Vagina (tissue), 2 donors: ENCODE data around the gene FUS. TPM values are rescaled to one million over a fixed set of nuclear protein-coding genes. Genes with fewer than 3 reads are reported as not detected.

Source experiments
- DNase-seq, 2 donors: peaks; one replicate each; pipeline ENCODE4 v3.0.0-alpha.2; 2017; ENCODE audit errors: extremely low spot score in 2 of 2
- H3K27ac ChIP-seq: fragments of 200-600 bp; sonication (generic); one replicate; pipeline ENCODE4 v1.5.1; 2019
- H3K27me3 ChIP-seq: fragments of 200-600 bp; sonication (generic); one replicate; pipeline ENCODE4 v1.5.1; 2019
- H3K36me3 ChIP-seq, 2 donors: fragments of 200-600 bp; sonication (generic); one replicate each; pipeline ENCODE4 v1.5.1; 2017 to 2019
- H3K4me1 ChIP-seq: fragments of 200-600 bp; sonication (generic); one replicate; pipeline ENCODE4 v1.5.1; 2019
- H3K4me3 ChIP-seq, 2 donors: fragments of 200-600 bp; sonication (generic); 1 replicate in 1 of 2; 2 replicates in 1 of 2; pipeline ENCODE4 v1.5.1; 2016 to 2019
- H3K9me3 ChIP-seq: fragments of 200-600 bp; sonication (generic); one replicate; pipeline ENCODE4 v1.5.1; 2019
- CTCF ChIP-seq, 3 experiments: fragments of 450-650 bp in 2 of 3; fragments of 200-600 bp in 1 of 3; sonication (generic) in 1 of 3; IDR thresholded peaks; one replicate each; pipeline ENCODE4 v1.5.1; 2017 to 2019; ENCODE audit warnings: antibody characterized with exemption in 3 of 3, mild to moderate bottlenecking in 2 of 3, moderate library complexity in 2 of 3
- POLR2A ChIP-seq, 2 donors: fragments of 450-650 bp; IDR thresholded peaks; one replicate each; pipeline ENCODE4 v1.6.1; 2017; ENCODE audit warnings: antibody characterized with exemption in 2 of 2, mild to moderate bottlenecking in 2 of 2, moderate library complexity in 2 of 2
- POLR2AphosphoS5 ChIP-seq, 2 donors: sonication (generic); formaldehyde crosslinking; IDR thresholded peaks; one replicate each; pipeline ENCODE4 v1.9.0; 2017; ENCODE audit warnings: antibody characterized with exemption in 2 of 2, mild to moderate bottlenecking in 2 of 2, low read depth in 1 of 2; ENCODE audit not compliant: insufficient read depth in 1 of 2
- intact Hi-C: fragments of 100-400 bp; cut with DNase I; formaldehyde crosslinking; loops from one replicate; pipeline ENCODE4 v1.15.1; 2023
- total RNA-seq: library from RNA; depleted of rRNA; stranded (reverse); fragments of >200 nt; gene quantifications from one replicate; pipeline ENCODE4 v1.2.3, GENCODE V29; 2016

The FUS gene
- total RNA-seq, 1 donor from 2014 or later = 74.2 TPM

DNA sequence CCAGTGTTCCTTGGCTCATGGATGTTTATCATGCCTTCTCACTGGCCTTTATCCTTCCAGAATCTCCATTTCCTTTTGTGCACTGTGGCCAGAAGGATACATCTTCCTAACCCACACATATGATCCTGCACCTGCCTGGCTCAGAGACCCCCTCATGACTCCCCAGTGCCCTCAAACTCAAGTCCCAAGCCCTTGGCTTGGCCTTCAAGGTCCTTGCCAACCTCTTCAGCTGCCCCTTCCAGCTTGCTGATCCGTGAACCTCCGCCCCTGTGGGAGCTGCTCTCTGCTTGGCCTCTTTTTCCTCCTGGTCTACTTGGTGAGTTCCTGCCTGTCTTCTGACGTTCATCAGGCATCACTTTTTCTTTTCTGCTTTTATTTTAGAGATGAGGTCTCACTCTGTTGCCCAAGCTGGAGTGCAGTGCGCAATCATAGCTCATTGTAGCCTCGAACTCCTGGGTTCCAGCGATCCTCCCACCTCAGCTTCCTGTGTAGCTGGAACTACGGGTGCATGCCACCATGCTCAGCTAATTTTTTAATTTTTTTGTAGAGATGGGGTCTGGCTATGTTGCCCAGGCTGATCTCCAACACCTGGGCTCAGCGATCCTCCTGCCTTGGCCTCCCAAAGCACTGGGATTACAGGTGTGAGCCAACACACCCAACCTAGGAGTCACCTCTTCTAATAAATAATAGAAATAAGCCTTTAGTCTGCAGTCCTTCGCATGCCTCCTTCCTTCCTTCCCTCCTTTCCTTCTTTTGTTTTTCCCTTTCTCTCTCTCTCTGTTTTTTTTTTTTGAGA, 25.1 kb downstream of the FUS start:
- no peaks in the 10 kb centered on the region for H3K27me3 ChIP-seq
- H3K9me3 ChIP-seq = no peaks in the 10 kb centered on the region
- peaks cover 30% of the 10 kb centered on the region for H3K4me1 ChIP-seq
- intact Hi-C loops = no loop called here
- no peaks in the 10 kb centered on the region for H3K36me3 ChIP-seq
- no peak for TF ChIP-seq CTCF (IDR thresholded peaks at IDR 0.05)
- no peak for TF ChIP-seq POLR2A (IDR thresholded peaks at IDR 0.05)
- TF ChIP-seq POLR2AphosphoS5 (IDR thresholded peaks at IDR 0.05; ENCODE audit: insufficient read depth in 1 of 2, low read depth in 1 of 2) = no peak
- DNase-seq = no peak
- no peak overlapping the region for H3K4me3 ChIP-seq
- H3K27ac ChIP-seq = no peak overlapping the region

DNA sequence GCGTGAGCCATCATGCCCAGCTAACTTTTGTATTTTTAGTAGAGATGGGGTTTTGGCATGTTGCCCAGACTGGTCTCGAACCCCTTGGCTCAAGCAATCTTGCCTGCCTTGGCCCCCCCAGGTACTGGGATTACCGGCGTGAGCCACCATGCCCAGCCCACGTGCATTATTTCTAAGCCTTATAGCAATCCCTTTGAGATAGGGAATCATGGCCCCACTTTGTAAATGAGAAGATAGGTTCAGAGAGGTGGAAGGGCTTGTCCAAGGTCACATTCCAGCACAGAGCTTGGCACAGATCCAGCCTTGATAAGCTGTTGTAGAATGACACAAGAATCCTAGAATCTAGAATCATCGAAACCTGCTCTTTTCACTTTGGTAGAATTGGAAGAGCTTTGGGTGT, 26.8 kb downstream of the FUS start:
- DNase-seq = no peak
- Histone ChIP-seq H3K27ac (no peak overlapping the region), H3K4me1 (peaks cover 15% of the 10 kb centered on the region), H3K4me3 (no peak overlapping the region), H3K9me3 (no peaks in the 10 kb centered on the region), H3K27me3 (no peaks in the 10 kb centered on the region), H3K36me3 (no peaks in the 10 kb centered on the region)
- TF ChIP-seq CTCF (IDR thresholded peaks at IDR 0.05) (no peak), POLR2A (IDR thresholded peaks at IDR 0.05) (no peak), POLR2AphosphoS5 (IDR thresholded peaks at IDR 0.05; ENCODE audit: insufficient read depth in 1 of 2, low read depth in 1 of 2) (no peak)
- intact Hi-C loops = no loop called here

DNA sequence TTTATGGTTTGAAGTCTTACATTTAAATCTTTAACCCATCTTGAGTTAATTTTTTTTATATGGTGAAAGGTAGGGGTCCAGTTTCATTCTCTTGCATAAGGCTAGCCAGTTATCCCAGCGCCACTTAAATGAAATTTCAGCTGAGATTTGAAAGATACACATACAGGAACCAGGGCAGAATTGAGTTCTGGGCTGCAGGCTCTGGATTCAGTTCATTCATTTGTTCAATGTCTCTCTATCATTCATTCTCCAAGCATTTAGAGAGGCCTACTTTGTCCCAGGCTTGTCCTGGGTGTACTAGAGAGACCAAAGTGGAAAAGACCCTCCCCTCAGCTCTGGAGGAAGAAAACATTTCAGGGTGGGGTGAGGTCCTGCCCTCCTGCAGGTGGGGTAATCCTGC, 33.4 kb downstream of the FUS start:
- Histone ChIP-seq H3K9me3 (no peaks in the 10 kb centered on the region), H3K4me3 (no peak overlapping the region), H3K27ac (no peak overlapping the region), H3K27me3 (no peaks in the 10 kb centered on the region), H3K36me3 (no peaks in the 10 kb centered on the region), H3K4me1 (peaks cover 32% of the 10 kb centered on the region)
- TF ChIP-seq CTCF (IDR thresholded peaks at IDR 0.05) = no peak
- no peak for TF ChIP-seq POLR2A (IDR thresholded peaks at IDR 0.05)
- intact Hi-C loops = no loop called here
- no peak for DNase-seq

GRCh38 chr16:31213877-31214707, 34.2 kb downstream of the FUS start, which contains the start of gene TRIM72:
TSS of gene TRIM72 (plus strand) at chr16:31214119. CDS start at chr16:31214739, 620 bp downstream.
- H3K27me3 ChIP-seq = no peaks in the 10 kb centered on the region
- peaks cover 32% of the 10 kb centered on the region for H3K4me1 ChIP-seq
- no peak within 1 kb of the TSS for H3K27ac ChIP-seq
- intact Hi-C loops = no loop called here
- no peaks in the 10 kb centered on the region for H3K9me3 ChIP-seq
- no peak for TF ChIP-seq CTCF (IDR thresholded peaks at IDR 0.05)
- no peak for TF ChIP-seq POLR2A (IDR thresholded peaks at IDR 0.05)
- TF ChIP-seq POLR2AphosphoS5 (IDR thresholded peaks at IDR 0.05; ENCODE audit: insufficient read depth in 1 of 2, low read depth in 1 of 2) = no peak
- peak within 1 kb of the TSS; percentile 43 to 60 for H3K4me3 ChIP-seq
- no peaks in the 10 kb centered on the region for H3K36me3 ChIP-seq
- DNase-seq = no peak
